HepG2 (cell line): ENCODE measurements around the gene ZNF559. TPM values are rescaled to one million over a fixed set of nuclear protein-coding genes. Genes with fewer than 3 reads are reported as not detected.
A peak's percentile ranks its signal among the peaks of the same experiment; 100 is the strongest.

Experiments
- ATAC-seq: fragments of 200-7000 bp; cut with Tn5 transposase; 3 replicates; pipeline ENCODE4 v1.9.1; 2020; ENCODE audit warnings: mild to moderate bottlenecking, moderate library complexity
- BruUV-seq: library from RNA; stranded (reverse); fragments of 400-500 nt; replicated peaks from 2 replicates; lab custom pipeline; 2021; lab: Mats Ljungman, UMichigan
- CTCF ChIA-PET: fragments of 300-600 bp; formaldehyde crosslinking; extraction: SDS; loops from one replicate; lab custom pipeline; 2021; ENCODE audit warnings: low total read pairs, inconsistent platforms, low intra/inter-chr PET ratio; lab: Yijun Ruan, JAX
- POLR2A ChIA-PET: fragments of 350-600 bp; sonication (Branson Sonifier 250); formaldehyde crosslinking; loops from one replicate; lab custom pipeline; 2020; ENCODE audit warnings: antibody characterized with exemption, inconsistent platforms; lab: Yijun Ruan, JAX
- DNase-seq: peaks from one replicate; pipeline ENCODE4 v3.0.0-alpha.2; 2015; ENCODE audit warnings: low spot score
- FAIRE-seq: peaks from 3 replicates; lab custom pipeline; 2011; peaks lifted over from hg19 to GRCh38; lab: Jason Lieb, UNC
- H2AFZ ChIP-seq: one replicate; pipeline ENCODE4 v1.6.1; 2011; ENCODE audit warnings: low read length, inconsistent platforms
- H3K27ac ChIP-seq: fragments of 300-600 bp; 3 replicates; pipeline ENCODE4 v1.8.0; 2011; ENCODE audit warnings: mixed run types, mild to moderate bottlenecking, mixed read lengths, low read length, inconsistent platforms; ENCODE audit not compliant: insufficient read depth; ENCODE audit errors: extremely low read length
- H3K27me3 ChIP-seq, 2 experiments: fragments of 200-600 bp in 1 of 2; 2 replicates in 1 of 2; 3 replicates in 1 of 2; pipeline versions ENCODE4 v1.6.0 to v1.8.0; 2011; ENCODE audit warnings: low read length in 2 of 2, mild to moderate bottlenecking in 2 of 2, moderate library complexity in 2 of 2, inconsistent platforms in 1 of 2; ENCODE audit not compliant: insufficient read depth in 2 of 2, control insufficient read depth in 1 of 2
- H3K36me3 ChIP-seq, 2 experiments: fragments of 200-600 bp in 1 of 2; replicated peaks in 1 of 2; 2 replicates in 1 of 2; 3 replicates in 1 of 2; pipeline versions ENCODE4 v1.5.1 to v1.8.0; 2011; ENCODE audit warnings: low read length in 2 of 2, inconsistent platforms in 1 of 2; ENCODE audit not compliant: insufficient read depth in 2 of 2, control insufficient read depth in 1 of 2
- H3K4me1 ChIP-seq: 2 replicates; pipeline ENCODE4 v1.5.1; 2012; ENCODE audit warnings: low read length, inconsistent platforms; ENCODE audit not compliant: insufficient read depth
- H3K4me2 ChIP-seq: 2 replicates; pipeline ENCODE4 v1.6.0; 2011; ENCODE audit warnings: low read depth, low read length, inconsistent platforms
- H3K4me3 ChIP-seq, 3 experiments: fragments of 200-600 bp in 1 of 3; sonication (generic), shearing (Covaris generic) in 1 of 3; replicated peaks in 1 of 3; 2 replicates each; pipeline ENCODE4 v1.5.1; 2011 to 2016; ENCODE audit warnings: low read length in 3 of 3, inconsistent platforms in 2 of 3, low read depth in 2 of 3, mild to moderate bottlenecking in 2 of 3, control low read depth in 1 of 3, mixed read lengths in 1 of 3; ENCODE audit not compliant: insufficient read depth in 1 of 3
- H3K79me2 ChIP-seq: one replicate; pipeline ENCODE4 v1.6.1; 2011; ENCODE audit warnings: low read length, inconsistent platforms; ENCODE audit not compliant: insufficient read depth
- H3K9ac ChIP-seq: 2 replicates; pipeline ENCODE4 v1.6.0; 2011; ENCODE audit warnings: mild to moderate bottlenecking, low read depth, low read length, inconsistent platforms; ENCODE audit not compliant: insufficient read depth
- H3K9me3 ChIP-seq: 2 replicates; pipeline ENCODE4 v1.5.1; 2012; ENCODE audit warnings: mild to moderate bottlenecking, low read length
- H4K20me1 ChIP-seq: 2 replicates; pipeline ENCODE4 v1.6.0; 2011; ENCODE audit warnings: inconsistent platforms, mild to moderate bottlenecking, low read length, moderate library complexity; ENCODE audit not compliant: insufficient read depth
- CREB3 ChIP-seq: sonication (generic); formaldehyde crosslinking; IDR thresholded peaks from 2 replicates; pipeline ENCODE4 v1.5.0; 2020; ENCODE audit warnings: missing genetic modification reagents
- IKZF5 ChIP-seq: IDR thresholded peaks from 2 replicates; pipeline ENCODE4 v1.6.1; 2018; ENCODE audit warnings: missing genetic modification reagents, mild to moderate bottlenecking, missing compliant biosample characterization
- JUNB ChIP-seq: sonication (generic); formaldehyde crosslinking; IDR thresholded peaks from 2 replicates; pipeline ENCODE4 v1.8.0; 2022; ENCODE audit warnings: missing genetic modification reagents, mild to moderate bottlenecking, borderline replicate concordance
- MATR3 ChIP-seq: sonication (generic); formaldehyde crosslinking; IDR thresholded peaks from 2 replicates; pipeline ENCODE4 v1.4.0; 2020; ENCODE audit warnings: missing genetic modification reagents
- TFAP4 ChIP-seq: sonication (generic); IDR thresholded peaks from 2 replicates; pipeline ENCODE4 v1.6.1; 2016; ENCODE audit warnings: low read depth, borderline replicate concordance
- ZNF101 ChIP-seq: sonication (generic); formaldehyde crosslinking; IDR thresholded peaks from 2 replicates; pipeline ENCODE4 v1.4.0; 2020; ENCODE audit warnings: mild to moderate bottlenecking, low read depth, missing genetic modification reagents, borderline replicate concordance
- ZNF124 ChIP-seq: sonication (generic); formaldehyde crosslinking; IDR thresholded peaks from 2 replicates; pipeline ENCODE4 v1.4.0; 2020; ENCODE audit warnings: missing genetic modification reagents
- ZNF274 ChIP-seq: sonication (generic); formaldehyde crosslinking; IDR thresholded peaks from 2 replicates; pipeline ENCODE4 v1.5.1; 2020; ENCODE audit warnings: mild to moderate bottlenecking, missing genetic modification reagents
- ZNF326 ChIP-seq: sonication (generic); formaldehyde crosslinking; IDR thresholded peaks from 2 replicates; pipeline ENCODE4 v1.4.0; 2020; ENCODE audit warnings: missing genetic modification reagents, borderline replicate concordance
- ZNF512 ChIP-seq: sonication (generic); formaldehyde crosslinking; IDR thresholded peaks from 2 replicates; pipeline ENCODE4 v1.4.0; 2020; ENCODE audit warnings: mild to moderate bottlenecking, missing genetic modification reagents
- ZNF674 ChIP-seq: sonication (generic); formaldehyde crosslinking; IDR thresholded peaks from 2 replicates; pipeline ENCODE4 v1.5.0; 2020; ENCODE audit warnings: low read depth, mild to moderate bottlenecking, missing genetic modification reagents
- WGBS: methylation state at CpG from one replicate; pipeline ENCODE4 v1.1.6; 2017; ENCODE audit warnings: low lambda C conversion rate; 5-methylcytosine and 5-hydroxymethylcytosine counted together
- in situ Hi-C: cut with HindIII; loops from 2 replicates; pipeline ENCODE4 v1.10.0; 2017; ENCODE audit warnings: low pct_unique_long_range_greater_than_20kb; ENCODE audit not compliant: extremely low pct_ligation_motif_present
- intact Hi-C: fragments of 100-400 bp; cut with micrococcal nuclease; formaldehyde crosslinking; loops from one replicate; pipeline ENCODE4 v1.10.0; 2022; ENCODE audit not compliant: unreplicated experiment
- polyA plus RNA-seq, 8 experiments: library from polyadenylated mRNA; depleted of rRNA in 3 of 8; stranded (reverse) in 7 of 8; unstranded in 1 of 8; fragments of >200 nt; fragmentation: Illumina TruSeq in 4 of 8; extraction: Trizol in 4 of 8; gene quantifications; 2 replicates each; pipeline versions ENCODE4 v1.2.1 to v1.2.3, GENCODE V29; 2011 to 2016; ENCODE audit warnings: low read depth in 4 of 8, missing spikeins in 1 of 8, mixed read lengths in 1 of 8; ENCODE audit not compliant: insufficient read depth in 1 of 8
- total RNA-seq, 5 experiments: library from RNA; depleted of rRNA; stranded (reverse); fragments of >200 nt; fragmentation: Illumina TruSeq; extraction: Trizol; gene quantifications; 2 replicates each; pipeline ENCODE4 v1.2.3, GENCODE V29; 2016; ENCODE audit warnings: low read depth in 1 of 5

The ZNF559 gene
- total and polyA plus RNA-seq, 2 of the 13 experiments (the other 11 are each of a cell fraction or from before 2014, with no cell fraction given), result 6.3 to 9.8 TPM

- TF ChIP-seq JUNB (CRISPR knock-in tag) (no peak), ZNF124 (CRISPR knock-in tag) (peak; percentile 85), ZNF274 (peak; percentile 99; the same call in 1 of the 2 replicates)
- Histone ChIP-seq H2AFZ (no peak overlapping the region), H3K4me3 (no peak overlapping the region), H3K79me2 (no peaks in the 10 kb centered on the region), H3K9ac (no peak overlapping the region), H4K20me1 (no peaks in the 10 kb centered on the region), H3K4me1 (no peaks in the 10 kb centered on the region), H3K4me2 (no peak overlapping the region), H3K9me3 (peaks cover 84% of the 10 kb centered on the region), H3K36me3 (peaks cover 0 to 4% of the 10 kb centered on the region in 2 experiments; a peak in 1 of 5 replicates), H3K27ac (no peak overlapping the region), H3K27me3 (no peaks in the 10 kb centered on the region)
- WGBS, result 69% methylated on average over 6 of the region's 6 CpGs
- ATAC-seq (no peak), FAIRE-seq (no peak), DNase-seq (no peak)
- in situ Hi-C loops (no loop called here), intact Hi-C loops (no loop called here)
- POLR2A ChIA-PET, result no interaction called here
- no TSS peak for BruUV-seq
- CTCF ChIA-PET, result no interaction called here
Observed at GRCh38 chr19:9342610-9343304, 18.8 kb downstream of the ZNF559 start.

GRCh38 chr19:9345005-9345404 lies 21.0 kb downstream of the ZNF559 start:
- CTCF ChIA-PET, result no interaction called here
- ATAC-seq (no peak), DNase-seq (no peak), FAIRE-seq (no peak)
- no peak overlapping the region for H3K4me2 ChIP-seq
- no peak overlapping the region for H3K9ac ChIP-seq
- H4K20me1 ChIP-seq, result no peaks in the 10 kb centered on the region
- no peak overlapping the region for H3K27ac ChIP-seq
- no peaks in the 10 kb centered on the region for H3K4me1 ChIP-seq
- no TSS peak for BruUV-seq
- intact Hi-C loops, result no loop called here
- in situ Hi-C loops, result no loop called here
- peaks cover 86% of the 10 kb centered on the region for H3K9me3 ChIP-seq
- H3K27me3 ChIP-seq, result no peaks in the 10 kb centered on the region
- no peak overlapping the region for H2AFZ ChIP-seq
- whole genome bisulfite sequencing, result 29% methylated on average over 2 of the region's 2 CpGs
- H3K36me3 ChIP-seq, result peaks cover 0 to 4% of the 10 kb centered on the region in 2 experiments; a peak in 1 of 5 replicates
- H3K79me2 ChIP-seq, result no peaks in the 10 kb centered on the region
- H3K4me3 ChIP-seq, result no peak overlapping the region
- TF ChIP-seq ZNF101 (no peak), IKZF5 (CRISPR knock-in tag) (no peak), ZNF326 (no peak), ZNF674 (CRISPR knock-in tag) (no peak), CREB3 (no peak), TFAP4 (no peak), ZNF512 (CRISPR knock-in tag) (no peak), MATR3 (CRISPR knock-in tag) (no peak)
- TF ChIP-seq, all 625 proteins: peak for 0
- POLR2A ChIA-PET, result no interaction called here
